A673 (cell line): Measurements from ENCODE around the gene PRADC1.

ENCODE experiments used
- EZH2 ChIP-seq: fragments of 200-600 bp; sonication (generic); IDR thresholded peaks from 2 replicates; pipeline ENCODE4 v1.6.1; 2017; ENCODE audit warnings: borderline replicate concordance, low read depth, mild to moderate bottlenecking, mixed read lengths, antibody characterized with exemption, low read length; ENCODE audit not compliant: poor library complexity, severe bottlenecking
- TF ChIP-seq, protein P1 (sequence below): fragments of 300-800, 200-600 bp; sonication (generic); conservative IDR thresholded peaks from 2 replicates; pipeline ENCODE4 v1.5.1; 2017; ENCODE audit warnings: low read depth, mild to moderate bottlenecking, antibody characterized with exemption, low read length, moderate library complexity, mixed read lengths

DNA sequence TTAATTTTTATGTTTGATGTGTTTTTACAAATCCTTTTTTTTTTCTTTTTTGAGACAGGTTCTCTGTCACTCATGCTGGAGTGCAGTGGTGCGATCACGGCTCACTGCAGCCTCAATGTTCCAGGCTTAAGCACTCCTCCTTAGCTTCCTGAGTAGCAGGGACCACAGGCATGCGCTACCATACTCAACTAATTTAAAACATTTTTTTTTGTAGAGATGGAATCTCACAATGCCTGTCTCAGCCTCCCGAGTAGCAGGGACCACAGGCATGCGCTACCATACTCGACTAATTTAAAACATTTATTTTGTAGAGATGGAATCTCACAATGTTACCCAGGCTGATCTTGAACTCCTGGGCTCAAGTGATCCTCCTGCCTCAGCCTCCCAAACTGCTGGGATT lies 27.4 kb downstream of the PRADC1 start:
- TF ChIP-seq, protein P1, sequence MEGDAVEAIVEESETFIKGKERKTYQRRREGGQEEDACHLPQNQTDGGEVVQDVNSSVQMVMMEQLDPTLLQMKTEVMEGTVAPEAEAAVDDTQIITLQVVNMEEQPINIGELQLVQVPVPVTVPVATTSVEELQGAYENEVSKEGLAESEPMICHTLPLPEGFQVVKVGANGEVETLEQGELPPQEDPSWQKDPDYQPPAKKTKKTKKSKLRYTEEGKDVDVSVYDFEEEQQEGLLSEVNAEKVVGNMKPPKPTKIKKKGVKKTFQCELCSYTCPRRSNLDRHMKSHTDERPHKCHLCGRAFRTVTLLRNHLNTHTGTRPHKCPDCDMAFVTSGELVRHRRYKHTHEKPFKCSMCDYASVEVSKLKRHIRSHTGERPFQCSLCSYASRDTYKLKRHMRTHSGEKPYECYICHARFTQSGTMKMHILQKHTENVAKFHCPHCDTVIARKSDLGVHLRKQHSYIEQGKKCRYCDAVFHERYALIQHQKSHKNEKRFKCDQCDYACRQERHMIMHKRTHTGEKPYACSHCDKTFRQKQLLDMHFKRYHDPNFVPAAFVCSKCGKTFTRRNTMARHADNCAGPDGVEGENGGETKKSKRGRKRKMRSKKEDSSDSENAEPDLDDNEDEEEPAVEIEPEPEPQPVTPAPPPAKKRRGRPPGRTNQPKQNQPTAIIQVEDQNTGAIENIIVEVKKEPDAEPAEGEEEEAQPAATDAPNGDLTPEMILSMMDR: no peak
- no peak for TF ChIP-seq EZH2
